ENCODE measurements around the gene SPATA13.

GRCh38 chr13:24176351-24177101 lies 16.0 kb downstream of the SPATA13 start:
- TF ChIP-seq CTCF (conservative IDR thresholded peaks at IDR 0.05 in 1 of 2, IDR thresholded peaks at IDR 0.05 in 1 of 2; ENCODE audit: extremely low read depth in 1 of 2, insufficient read depth in 1 of 2, low read depth in 1 of 2, low read length in 2 of 2) (no peak), EZH2 (IDR thresholded peaks at IDR 0.05; ENCODE audit: borderline replicate concordance, low read length) (no peak)
